WERI-Rb-1 (cell line): ENCODE data around the gene ZNF19.

Experiments
- DNase-seq: peaks from one replicate; pipeline ENCODE4 v3.0.0-alpha.2; 2020
- H3K27ac ChIP-seq: fragments of 250-450 bp; sonication (Bioruptor Pico); 2 replicates; pipeline ENCODE4 v1.5.1; 2020; ENCODE audit warnings: mild to moderate bottlenecking, moderate library complexity
- H3K27me3 ChIP-seq: fragments of 250-450 bp; sonication (Bioruptor Pico); 2 replicates; pipeline ENCODE4 v1.5.1; 2021; ENCODE audit warnings: mild to moderate bottlenecking, low read depth, moderate library complexity; ENCODE audit not compliant: insufficient read depth, severe bottlenecking
- H3K36me3 ChIP-seq: fragments of 250-450 bp; sonication (Bioruptor Pico); 2 replicates; pipeline ENCODE4 v1.5.1; 2020; ENCODE audit warnings: mild to moderate bottlenecking, moderate library complexity
- H3K4me3 ChIP-seq: 2 replicates; pipeline ENCODE4 v1.5.1; 2011; ENCODE audit warnings: low read depth, mild to moderate bottlenecking, control low read depth, low read length
- H3K9me3 ChIP-seq: fragments of 250-450 bp; sonication (Bioruptor Pico); 2 replicates; pipeline ENCODE4 v1.5.1; 2021; ENCODE audit warnings: mild to moderate bottlenecking, moderate library complexity; ENCODE audit not compliant: severe bottlenecking
- TF ChIP-seq, protein P1 (sequence below): IDR thresholded peaks from 2 replicates; pipeline ENCODE4 v1.5.1; 2011; ENCODE audit warnings: low read depth, mild to moderate bottlenecking, control low read depth, inconsistent platforms, low read length

ZNF19 gene

DNA sequence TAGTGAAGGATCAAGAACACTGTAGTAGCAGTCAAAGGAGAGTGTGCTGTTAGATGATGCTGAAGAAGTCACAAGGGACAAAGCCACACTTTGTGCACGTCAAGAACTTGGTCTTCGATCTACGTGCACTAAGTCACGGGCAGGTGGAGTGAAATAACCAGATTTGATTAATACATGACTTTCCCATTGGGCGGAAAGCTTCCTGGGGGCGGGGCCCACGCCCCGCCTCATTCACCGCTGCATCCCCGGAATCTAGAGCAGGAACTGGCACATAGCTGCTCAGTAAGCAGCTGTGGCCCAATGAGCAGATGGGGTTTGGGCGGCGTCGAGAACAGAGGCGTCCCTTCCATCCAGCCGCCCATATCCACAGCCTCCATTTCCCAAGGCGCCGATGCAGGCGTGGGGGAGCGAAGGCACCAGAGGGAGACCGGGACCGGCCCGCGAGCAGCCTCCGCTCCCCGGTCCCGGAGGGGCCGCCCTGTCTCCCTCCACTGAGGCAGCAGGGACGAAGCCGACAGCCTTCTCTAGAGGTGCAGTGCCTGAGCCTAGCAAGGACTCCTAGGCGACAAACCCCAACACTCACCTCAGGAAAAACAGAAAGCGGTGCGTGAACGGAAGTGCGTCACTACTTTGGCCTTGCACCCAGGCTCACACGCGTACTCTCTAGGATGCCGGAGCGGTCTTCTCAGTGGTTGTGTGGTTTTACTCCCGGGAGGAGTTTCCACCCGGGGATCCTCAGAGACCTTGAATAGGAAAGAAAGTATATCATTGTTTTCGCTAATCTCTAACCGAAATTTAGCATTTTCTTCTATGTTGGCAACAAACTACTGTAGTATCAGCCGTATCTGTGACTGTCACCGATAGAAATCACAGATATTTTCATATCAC is 4.9 kb downstream of the ZNF19 start:
- H3K27ac ChIP-seq = peak overlapping the region; percentile 73
- H3K36me3 ChIP-seq = no peaks in the 10 kb centered on the region
- H3K27me3 ChIP-seq = no peaks in the 10 kb centered on the region
- TF ChIP-seq, protein P1, sequence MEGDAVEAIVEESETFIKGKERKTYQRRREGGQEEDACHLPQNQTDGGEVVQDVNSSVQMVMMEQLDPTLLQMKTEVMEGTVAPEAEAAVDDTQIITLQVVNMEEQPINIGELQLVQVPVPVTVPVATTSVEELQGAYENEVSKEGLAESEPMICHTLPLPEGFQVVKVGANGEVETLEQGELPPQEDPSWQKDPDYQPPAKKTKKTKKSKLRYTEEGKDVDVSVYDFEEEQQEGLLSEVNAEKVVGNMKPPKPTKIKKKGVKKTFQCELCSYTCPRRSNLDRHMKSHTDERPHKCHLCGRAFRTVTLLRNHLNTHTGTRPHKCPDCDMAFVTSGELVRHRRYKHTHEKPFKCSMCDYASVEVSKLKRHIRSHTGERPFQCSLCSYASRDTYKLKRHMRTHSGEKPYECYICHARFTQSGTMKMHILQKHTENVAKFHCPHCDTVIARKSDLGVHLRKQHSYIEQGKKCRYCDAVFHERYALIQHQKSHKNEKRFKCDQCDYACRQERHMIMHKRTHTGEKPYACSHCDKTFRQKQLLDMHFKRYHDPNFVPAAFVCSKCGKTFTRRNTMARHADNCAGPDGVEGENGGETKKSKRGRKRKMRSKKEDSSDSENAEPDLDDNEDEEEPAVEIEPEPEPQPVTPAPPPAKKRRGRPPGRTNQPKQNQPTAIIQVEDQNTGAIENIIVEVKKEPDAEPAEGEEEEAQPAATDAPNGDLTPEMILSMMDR = no peak
- peak; percentile 85 for DNase-seq
- no peaks in the 10 kb centered on the region for H3K9me3 ChIP-seq
- H3K4me3 ChIP-seq = peak overlapping the region; percentile 99

DNA sequence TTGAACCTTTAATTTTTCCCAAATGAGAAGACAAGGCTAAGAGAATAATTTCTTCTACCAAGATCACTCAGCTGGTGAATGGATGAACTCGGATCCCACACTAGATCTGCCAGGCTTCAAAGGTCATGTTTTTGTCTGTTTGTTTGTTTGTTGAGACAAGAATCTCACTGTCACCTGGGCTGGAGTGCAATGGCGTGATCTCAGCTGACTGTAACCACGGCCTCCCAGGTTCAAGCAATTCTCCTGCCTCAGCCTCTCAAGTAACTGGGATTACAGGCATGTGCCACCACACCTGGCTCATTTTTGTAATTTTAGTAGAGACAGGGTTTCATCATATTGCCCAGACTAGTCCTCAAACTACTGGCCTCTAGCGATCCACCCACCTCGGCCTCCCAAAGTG is 6.6 kb downstream of the ZNF19 start:
- no peak for DNase-seq
- Histone ChIP-seq H3K36me3 (no peaks in the 10 kb centered on the region; the same call in 1 of the 2 replicates), H3K9me3 (no peaks in the 10 kb centered on the region), H3K4me3 (no peak overlapping the region), H3K27ac (no peak overlapping the region), H3K27me3 (no peaks in the 10 kb centered on the region)
- TF ChIP-seq, protein P1 = no peak

DNA sequence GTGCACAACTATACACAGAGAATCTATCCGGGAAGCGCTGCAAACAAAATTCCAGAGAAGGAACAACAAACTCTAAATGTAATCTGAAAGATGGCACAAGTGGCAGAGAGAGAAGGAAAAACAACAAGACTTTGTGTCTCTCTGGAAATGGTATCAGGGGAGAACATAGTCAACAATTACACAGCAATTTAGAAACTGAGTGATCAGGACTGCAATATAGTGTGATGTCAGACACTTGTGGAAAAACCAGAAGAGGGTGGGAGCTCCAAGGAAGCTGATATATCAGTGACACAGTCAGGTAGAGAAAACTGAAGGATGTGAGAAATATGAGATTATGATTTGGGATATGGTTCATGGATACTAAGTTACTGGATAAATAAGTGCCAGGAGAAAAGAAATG is 8.2 kb downstream of the ZNF19 start:
- Histone ChIP-seq H3K36me3 (no peaks in the 10 kb centered on the region; the same call in 1 of the 2 replicates), H3K27me3 (no peaks in the 10 kb centered on the region), H3K27ac (no peak overlapping the region), H3K9me3 (no peaks in the 10 kb centered on the region), H3K4me3 (no peak overlapping the region)
- TF ChIP-seq, protein P1 = no peak
- DNase-seq = no peak

DNA sequence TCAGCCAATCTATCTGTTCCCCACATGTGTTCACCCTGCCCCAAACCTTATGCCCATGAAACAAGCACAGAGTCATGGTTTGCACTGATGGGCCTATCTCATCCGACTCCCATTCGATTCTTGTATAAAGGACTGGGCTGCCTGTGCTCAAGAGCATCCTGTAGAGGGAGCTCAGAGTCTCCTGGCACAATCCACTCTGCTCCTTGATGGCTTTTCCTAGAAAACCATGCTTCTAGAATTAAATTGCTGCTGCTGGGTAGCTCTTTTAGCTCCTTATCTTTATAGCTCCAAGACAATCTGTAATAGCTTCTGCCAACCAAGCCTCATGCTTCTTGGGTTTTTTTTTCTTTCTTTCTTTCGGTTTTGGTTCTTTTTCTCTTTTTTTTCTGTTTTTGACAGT is 9.7 kb downstream of the ZNF19 start:
- Histone ChIP-seq H3K27ac (no peak overlapping the region), H3K27me3 (no peaks in the 10 kb centered on the region), H3K36me3 (no peaks in the 10 kb centered on the region; the same call in 1 of the 2 replicates), H3K4me3 (no peak overlapping the region), H3K9me3 (no peaks in the 10 kb centered on the region)
- DNase-seq = peak; percentile 49
- TF ChIP-seq, protein P1 = peak; percentile 88

DNA sequence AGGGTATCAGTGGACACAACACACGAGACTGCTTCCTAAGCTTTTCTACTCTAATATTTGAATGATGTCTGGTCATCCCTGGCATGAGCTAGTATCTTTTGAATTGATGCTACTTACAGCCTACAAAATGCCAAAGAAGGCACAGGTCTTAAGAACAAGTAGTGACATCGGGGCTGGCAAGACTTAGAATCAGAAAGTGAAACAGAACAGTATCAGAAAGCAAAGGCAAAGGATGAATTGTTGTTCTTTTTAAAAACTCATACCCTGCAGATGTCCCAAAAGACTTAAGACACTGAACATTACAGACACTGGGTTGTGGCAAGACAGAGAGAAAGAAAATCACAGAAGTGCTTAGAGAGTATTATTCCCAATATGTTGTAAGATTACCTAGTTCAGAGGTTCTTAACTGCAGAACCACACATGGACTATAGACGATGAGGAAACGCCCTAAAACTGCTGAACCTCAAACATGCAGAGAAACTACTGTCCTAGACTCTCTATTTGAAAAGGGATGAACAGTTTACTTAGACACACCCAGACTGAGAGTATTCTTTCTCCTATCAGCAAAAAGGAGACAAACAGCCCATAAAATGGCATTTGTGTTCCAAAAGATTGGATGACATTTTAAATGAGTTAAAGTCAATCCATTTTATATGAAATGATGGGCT is 12.5 kb downstream of the ZNF19 start:
- Histone ChIP-seq H3K36me3 (no peaks in the 10 kb centered on the region; the same call in 1 of the 2 replicates), H3K27me3 (no peaks in the 10 kb centered on the region), H3K27ac (no peak overlapping the region), H3K9me3 (no peaks in the 10 kb centered on the region), H3K4me3 (no peak overlapping the region)
- DNase-seq = no peak
- TF ChIP-seq, protein P1 = no peak
